Activated naive CD4-positive, alpha-beta T cell treated with anti-CD3 and anti-CD28 coated beads, Interleukin-2, amount 10 ng/mL, durations not matched to agents 7 days and 5 days (primary cell): ENCODE measurements around the gene STX1A.
"Not testable (repeated sequence)": the region's sequence is repeated elsewhere in the genome, so short reads cannot be mapped to it uniquely, and the experiment has no call there.

ENCODE experiments used
- CTCF ChIA-PET: fragments of 350-600 bp; sonication (Branson Sonifier 250); formaldehyde crosslinking; loops from one replicate; lab custom pipeline; 2021; ENCODE audit warnings: antibody characterized with exemption; lab: Charles Lee
- DNase-seq: peaks from one replicate; pipeline ENCODE4 v3.0.0-alpha.2; 2020
- H3K27ac Mint-ChIP-seq: one replicate; pipeline ENCODE4 v1.8.0; 2021; ENCODE audit warnings: mild to moderate bottlenecking, moderate library complexity, mixed read lengths
- H3K27me3 Mint-ChIP-seq: one replicate; pipeline ENCODE4 v1.8.0; 2021; ENCODE audit warnings: mild to moderate bottlenecking, mixed read lengths
- H3K36me3 Mint-ChIP-seq: one replicate; pipeline ENCODE4 v1.8.0; 2021; ENCODE audit warnings: mixed read lengths
- H3K4me1 Mint-ChIP-seq: one replicate; pipeline ENCODE4 v1.8.0; 2021; ENCODE audit warnings: mixed read lengths
- H3K4me3 Mint-ChIP-seq: one replicate; pipeline ENCODE4 v1.8.0; 2021; ENCODE audit warnings: mild to moderate bottlenecking, moderate library complexity, mixed read lengths
- H3K9me3 Mint-ChIP-seq: one replicate; pipeline ENCODE4 v1.8.0; 2021; ENCODE audit warnings: mixed read lengths

STX1A gene

GRCh38 chr7:73674468-73675124 lies 44.9 kb downstream of the STX1A start:
- Mint-ChIP-seq H3K9me3 (no peaks in the 10 kb centered on the region), H3K4me3 (no peak overlapping the region), H3K36me3 (peaks cover 6% of the 10 kb centered on the region), H3K4me1 (no peaks in the 10 kb centered on the region), H3K27ac (no peak overlapping the region), H3K27me3 (peaks cover 39% of the 10 kb centered on the region)
- CTCF ChIA-PET: interaction anchor here (0.5 to 1.0 kb wide), 2 partner anchors 26 to 68 kb away, joined by 3 to 4 read pairs; no protein-coding TSS in a partner anchor
- no peak for DNase-seq

- Mint-ChIP-seq H3K27me3 (peaks cover 62% of the 10 kb centered on the region), H3K27ac (no peak overlapping the region), H3K9me3 (no peaks in the 10 kb centered on the region), H3K4me1 (peaks cover 9% of the 10 kb centered on the region), H3K36me3 (no peaks in the 10 kb centered on the region), H3K4me3 (no peak overlapping the region)
- no peak for DNase-seq
- CTCF ChIA-PET: no interaction called here
Observed at GRCh38 chr7:73671857-73672445, 47.5 kb downstream of the STX1A start.

- Mint-ChIP-seq H3K27me3 (peaks cover 65% of the 10 kb centered on the region), H3K4me3 (no peak overlapping the region)
- CTCF ChIA-PET: interaction anchor here (0.7 kb wide), 1 partner anchor 62 kb away, joined by 4 read pairs; no protein-coding TSS in a partner anchor
Observed at GRCh38 chr7:73671322-73671661, 48.2 kb downstream of the STX1A start.

GRCh38 chr7:73669858-73670385 lies 49.5 kb downstream of the STX1A start:
- no peak overlapping the region for H3K27ac Mint-ChIP-seq
- peaks cover 75% of the 10 kb centered on the region for H3K27me3 Mint-ChIP-seq
- no peaks in the 10 kb centered on the region for H3K9me3 Mint-ChIP-seq
- DNase-seq: no peak
- no peak overlapping the region for H3K4me3 Mint-ChIP-seq
- CTCF ChIA-PET: interaction anchor here (1.4 to 2.6 kb wide), 2 partner anchors 63 to 66 kb away, joined by 4 to 6 read pairs; no protein-coding TSS in a partner anchor
- peaks cover 11% of the 10 kb centered on the region for H3K4me1 Mint-ChIP-seq
- no peaks in the 10 kb centered on the region for H3K36me3 Mint-ChIP-seq

More at GRCh38 chr7:73671322-73671661, 48.2 kb downstream of the STX1A start:
- no peak overlapping the region for H3K27ac Mint-ChIP-seq
- no peaks in the 10 kb centered on the region for H3K9me3 Mint-ChIP-seq
- no peak for DNase-seq
- H3K36me3 Mint-ChIP-seq: no peaks in the 10 kb centered on the region
- H3K4me1 Mint-ChIP-seq: peaks cover 9% of the 10 kb centered on the region

GRCh38 chr7:73669288-73669701 lies 50.2 kb downstream of the STX1A start:
- no peak overlapping the region for H3K4me3 Mint-ChIP-seq
- no peaks in the 10 kb centered on the region for H3K9me3 Mint-ChIP-seq
- peaks cover 11% of the 10 kb centered on the region for H3K4me1 Mint-ChIP-seq
- peaks cover 75% of the 10 kb centered on the region for H3K27me3 Mint-ChIP-seq
- no peaks in the 10 kb centered on the region for H3K36me3 Mint-ChIP-seq
- no peak for DNase-seq
- H3K27ac Mint-ChIP-seq: no peak overlapping the region
- CTCF ChIA-PET: interaction anchor here (1.4 to 2.6 kb wide), 2 partner anchors 62 to 65 kb away, joined by 4 to 6 read pairs; no protein-coding TSS in a partner anchor

GRCh38 chr7:73668886-73669230 lies 50.6 kb downstream of the STX1A start:
- Mint-ChIP-seq H3K27me3 (peaks cover 78% of the 10 kb centered on the region), H3K9me3 (no peaks in the 10 kb centered on the region), H3K4me1 (peaks cover 11% of the 10 kb centered on the region), H3K36me3 (no peaks in the 10 kb centered on the region), H3K4me3 (peak overlapping the region; percentile 73), H3K27ac (no peak overlapping the region)
- no peak for DNase-seq
- CTCF ChIA-PET: interaction anchor here (1.4 to 2.6 kb wide), 2 partner anchors 62 to 65 kb away, joined by 4 to 6 read pairs; no protein-coding TSS in a partner anchor

GRCh38 chr7:73668103-73668885 lies 51.2 kb downstream of the STX1A start:
- Mint-ChIP-seq H3K4me1 (peaks cover 11% of the 10 kb centered on the region), H3K9me3 (peaks cover under 1% of the 10 kb centered on the region), H3K27me3 (peaks cover 80% of the 10 kb centered on the region), H3K27ac (no peak overlapping the region), H3K36me3 (no peaks in the 10 kb centered on the region), H3K4me3 (peak overlapping the region; percentile 73)
- peak; percentile 42 for DNase-seq
- CTCF ChIA-PET: interaction anchor here (1.0 to 2.6 kb wide), 2 partner anchors 61 to 64 kb away, joined by 6 to 8 read pairs; no protein-coding TSS in a partner anchor

- CTCF ChIA-PET: interaction anchor here (1.0 to 2.6 kb wide), 2 partner anchors 60 to 64 kb away, joined by 6 to 8 read pairs; no protein-coding TSS in a partner anchor
- H3K4me3 Mint-ChIP-seq: peak within 1 kb of the TSS; percentile 73
- peaks cover 11% of the 10 kb centered on the region for H3K4me1 Mint-ChIP-seq
- peak within 1 kb of the TSS; percentile 61 for H3K27ac Mint-ChIP-seq
- no peaks in the 10 kb centered on the region for H3K36me3 Mint-ChIP-seq
- H3K27me3 Mint-ChIP-seq: peaks cover 86% of the 10 kb centered on the region
- peak; percentile 95 for DNase-seq
- H3K9me3 Mint-ChIP-seq: peaks cover 6% of the 10 kb centered on the region
Observed at GRCh38 chr7:73667344-73668102, 51.9 kb downstream of the STX1A start, which contains the start of gene VPS37D. Gene VPS37D, plus strand, starts transcription at chr7:73667831. Its CDS starts 128 bp downstream, at chr7:73667959.

GRCh38 chr7:73663033-73663432 lies 56.4 kb downstream of the STX1A start:
- H3K27me3 Mint-ChIP-seq: peaks cover 70% of the 10 kb centered on the region

GRCh38 chr7:73660594-73660993 lies 58.9 kb downstream of the STX1A start:
- CTCF ChIA-PET, H3K4me1 Mint-ChIP-seq, DNase-seq, H3K36me3 Mint-ChIP-seq, H3K4me3 Mint-ChIP-seq, H3K27ac Mint-ChIP-seq, H3K9me3 Mint-ChIP-seq: not testable (repeated sequence)
- H3K27me3 Mint-ChIP-seq: peaks cover 52% of the 10 kb centered on the region

More at GRCh38 chr7:73663033-73663432, 56.4 kb downstream of the STX1A start:
- CTCF ChIA-PET: interaction anchor here (1.2 kb wide), 1 partner anchor 56 kb away, joined by 4 read pairs; no protein-coding TSS in a partner anchor
- peaks cover 6% of the 10 kb centered on the region for H3K4me1 Mint-ChIP-seq
- no peak overlapping the region for H3K27ac Mint-ChIP-seq
- H3K9me3 Mint-ChIP-seq: peaks cover 6% of the 10 kb centered on the region
- no peaks in the 10 kb centered on the region for H3K36me3 Mint-ChIP-seq
- H3K4me3 Mint-ChIP-seq: no peak overlapping the region
- no peak for DNase-seq

GRCh38 chr7:73659983-73660382 lies 59.5 kb downstream of the STX1A start:
- H3K9me3 Mint-ChIP-seq: peaks cover 6% of the 10 kb centered on the region
- H3K4me3 Mint-ChIP-seq: no peak overlapping the region
- no peak for DNase-seq
- CTCF ChIA-PET: no interaction called here
- H3K4me1 Mint-ChIP-seq: no peaks in the 10 kb centered on the region
- H3K27me3 Mint-ChIP-seq: peaks cover 46% of the 10 kb centered on the region
- H3K36me3 Mint-ChIP-seq: no peaks in the 10 kb centered on the region
- no peak overlapping the region for H3K27ac Mint-ChIP-seq

- peaks cover 36% of the 10 kb centered on the region for H3K27me3 Mint-ChIP-seq
- H3K4me3 Mint-ChIP-seq, H3K9me3 Mint-ChIP-seq, H3K4me1 Mint-ChIP-seq, CTCF ChIA-PET, H3K27ac Mint-ChIP-seq, H3K36me3 Mint-ChIP-seq, DNase-seq: not testable (repeated sequence)
Observed at GRCh38 chr7:73655309-73655708, 64.2 kb downstream of the STX1A start.

- Mint-ChIP-seq H3K27ac (no peak overlapping the region), H3K4me3 (no peak overlapping the region), H3K27me3 (peaks cover 54% of the 10 kb centered on the region), H3K36me3 (no peaks in the 10 kb centered on the region), H3K9me3 (no peaks in the 10 kb centered on the region), H3K4me1 (peaks cover 9% of the 10 kb centered on the region)
- no peak for DNase-seq
- CTCF ChIA-PET: interaction anchor here (0.6 kb wide), 1 partner anchor 54 kb away, joined by 3 read pairs; no protein-coding TSS in a partner anchor
Observed at GRCh38 chr7:73652541-73652949, 66.9 kb downstream of the STX1A start.
